Measurements from ENCODE around the gene FBXO28.

DNA sequence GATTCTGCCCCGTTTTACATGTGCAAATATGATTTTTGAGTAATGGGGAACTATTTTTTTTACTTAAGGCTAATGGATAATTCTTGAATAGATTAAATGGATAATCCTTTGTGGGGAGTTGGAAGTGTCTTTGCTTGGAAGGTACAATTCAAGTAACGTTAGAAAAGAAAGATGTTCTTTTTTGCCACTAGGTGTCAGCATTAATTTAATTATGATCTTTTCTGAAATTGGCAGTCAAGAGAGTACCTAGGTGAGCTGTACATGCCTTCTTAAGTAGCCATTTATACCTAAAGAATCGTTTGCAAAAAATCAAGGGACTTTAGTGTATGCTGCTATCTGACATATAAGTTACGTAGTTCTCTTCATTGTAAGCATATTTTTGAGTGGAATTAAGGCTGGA is 2.2 kb downstream of the FBXO28 start:
- TF ChIP-seq, protein P1, sequence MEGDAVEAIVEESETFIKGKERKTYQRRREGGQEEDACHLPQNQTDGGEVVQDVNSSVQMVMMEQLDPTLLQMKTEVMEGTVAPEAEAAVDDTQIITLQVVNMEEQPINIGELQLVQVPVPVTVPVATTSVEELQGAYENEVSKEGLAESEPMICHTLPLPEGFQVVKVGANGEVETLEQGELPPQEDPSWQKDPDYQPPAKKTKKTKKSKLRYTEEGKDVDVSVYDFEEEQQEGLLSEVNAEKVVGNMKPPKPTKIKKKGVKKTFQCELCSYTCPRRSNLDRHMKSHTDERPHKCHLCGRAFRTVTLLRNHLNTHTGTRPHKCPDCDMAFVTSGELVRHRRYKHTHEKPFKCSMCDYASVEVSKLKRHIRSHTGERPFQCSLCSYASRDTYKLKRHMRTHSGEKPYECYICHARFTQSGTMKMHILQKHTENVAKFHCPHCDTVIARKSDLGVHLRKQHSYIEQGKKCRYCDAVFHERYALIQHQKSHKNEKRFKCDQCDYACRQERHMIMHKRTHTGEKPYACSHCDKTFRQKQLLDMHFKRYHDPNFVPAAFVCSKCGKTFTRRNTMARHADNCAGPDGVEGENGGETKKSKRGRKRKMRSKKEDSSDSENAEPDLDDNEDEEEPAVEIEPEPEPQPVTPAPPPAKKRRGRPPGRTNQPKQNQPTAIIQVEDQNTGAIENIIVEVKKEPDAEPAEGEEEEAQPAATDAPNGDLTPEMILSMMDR (IDR thresholded peaks at IDR 0.05) = peak in 4 of 7 experiments; percentile 49 to 65 (median 54)
- no peak for TF ChIP-seq POLR2A (IDR thresholded peaks at IDR 0.05)
- TF ChIP-seq POLR2AphosphoS5 (IDR thresholded peaks at IDR 0.05) = no peak
- TF ChIP-seq EP300 (IDR thresholded peaks at IDR 0.05) = no peak

Data from stomach (tissue), 4 donors.